MG63 (cell line): ENCODE results near the gene PEAK1. TPM values are rescaled to one million over a fixed set of nuclear protein-coding genes. Genes with fewer than 3 reads are reported as not detected.
"Not testable (repeated sequence)": the region's sequence is repeated elsewhere in the genome, so short reads cannot be mapped to it uniquely, and the experiment has no call there.

ENCODE experiments used
- DNase-seq: peaks from one replicate; pipeline ENCODE4 v3.0.0-alpha.2; 2020
- H3K27me3 ChIP-seq: fragments of 250-450 bp; sonication (Bioruptor Pico); 2 replicates; pipeline ENCODE4 v1.5.1; 2020; ENCODE audit warnings: mild to moderate bottlenecking, moderate library complexity
- H3K36me3 ChIP-seq: fragments of 250-450 bp; sonication (Bioruptor Pico); 2 replicates; pipeline ENCODE4 v1.5.1; 2020; ENCODE audit warnings: mild to moderate bottlenecking, moderate library complexity
- H3K4me3 ChIP-seq: fragments of 250-450 bp; sonication (Bioruptor Pico); 2 replicates; pipeline ENCODE4 v1.5.1; 2020; ENCODE audit warnings: mild to moderate bottlenecking, moderate library complexity
- H3K9me3 ChIP-seq: fragments of 250-450 bp; sonication (Bioruptor Pico); 2 replicates; pipeline ENCODE4 v1.5.1; 2020; ENCODE audit warnings: mild to moderate bottlenecking, moderate library complexity
- total RNA-seq: library from RNA; depleted of rRNA; stranded (reverse); fragments of >200 nt; shearing (Covaris generic); gene quantifications from 2 replicates; pipeline ENCODE4 v1.2.3, GENCODE V29; 2014; ENCODE audit warnings: low replicate concordance

The PEAK1 gene
- total RNA-seq, 1 experiment from 2014 or later: 22.3 TPM

GRCh38 chr15:77195586-77195985 is 224.3 kb downstream of the PEAK1 start:
- peaks cover 13% of the 10 kb centered on the region for H3K36me3 ChIP-seq
- no peaks in the 10 kb centered on the region for H3K27me3 ChIP-seq
- no peak overlapping the region for H3K4me3 ChIP-seq
- H3K9me3 ChIP-seq: 0 out of 2 replicates have a peak, but pooled peaks cover 5% of the 10 kb centered on the region
- no peak for DNase-seq

GRCh38 chr15:77192451-77192850 is 227.5 kb downstream of the PEAK1 start:
- no peak for DNase-seq
- Histone ChIP-seq H3K9me3 (no peaks in the 10 kb centered on the region), H3K4me3 (no peak overlapping the region), H3K36me3 (no peaks in the 10 kb centered on the region; the same call in 1 of the 2 replicates), H3K27me3 (no peaks in the 10 kb centered on the region)

GRCh38 chr15:77191230-77191834 is 228.6 kb downstream of the PEAK1 start:
- Histone ChIP-seq H3K27me3 (no peaks in the 10 kb centered on the region), H3K36me3 (no peaks in the 10 kb centered on the region; the same call in 1 of the 2 replicates)

GRCh38 chr15:77187751-77188464 is 232.0 kb downstream of the PEAK1 start:
- Histone ChIP-seq H3K36me3 (no peaks in the 10 kb centered on the region), H3K9me3 (no peaks in the 10 kb centered on the region), H3K4me3 (no peak overlapping the region), H3K27me3 (no peaks in the 10 kb centered on the region)
- no peak for DNase-seq

More at GRCh38 chr15:77191230-77191834, 228.6 kb downstream of the PEAK1 start:
- DNase-seq: no peak
- Histone ChIP-seq H3K4me3 (no peak overlapping the region), H3K9me3 (no peaks in the 10 kb centered on the region)

- Histone ChIP-seq H3K36me3 (no peaks in the 10 kb centered on the region; the same call in none of the 2 replicates), H3K9me3 (no peaks in the 10 kb centered on the region), H3K27me3 (no peaks in the 10 kb centered on the region), H3K4me3 (no peak overlapping the region)
- no peak for DNase-seq
These were observed 233.3 kb downstream of the PEAK1 start for GRCh38 chr15:77186594-77187011.

GRCh38 chr15:77185242-77185785 is 234.6 kb downstream of the PEAK1 start:
- Histone ChIP-seq H3K9me3 (no peaks in the 10 kb centered on the region), H3K27me3 (no peaks in the 10 kb centered on the region), H3K36me3 (peaks cover 5% of the 10 kb centered on the region), H3K4me3 (no peak overlapping the region)
- DNase-seq: no peak

GRCh38 chr15:77184352-77184751 is 235.6 kb downstream of the PEAK1 start:
- not testable (repeated sequence) for DNase-seq, H3K27me3 ChIP-seq, H3K9me3 ChIP-seq, H3K4me3 ChIP-seq
- peaks cover 12% of the 10 kb centered on the region for H3K36me3 ChIP-seq

- Histone ChIP-seq H3K36me3 (peaks cover 17% of the 10 kb centered on the region), H3K9me3 (no peaks in the 10 kb centered on the region), H3K4me3 (no peak overlapping the region), H3K27me3 (no peaks in the 10 kb centered on the region)
- DNase-seq: no peak
These were observed 236.8 kb downstream of the PEAK1 start for GRCh38 chr15:77183066-77183465.

- Histone ChIP-seq H3K27me3 (no peaks in the 10 kb centered on the region), H3K9me3 (no peaks in the 10 kb centered on the region), H3K36me3 (peaks cover 19% of the 10 kb centered on the region), H3K4me3 (no peak overlapping the region)
- DNase-seq: no peak
These were observed 238.4 kb downstream of the PEAK1 start for GRCh38 chr15:77181305-77182074.

- Histone ChIP-seq H3K9me3 (no peaks in the 10 kb centered on the region), H3K4me3 (no peak overlapping the region), H3K36me3 (peaks cover 22% of the 10 kb centered on the region), H3K27me3 (no peaks in the 10 kb centered on the region)
- DNase-seq: no peak
These were observed 239.1 kb downstream of the PEAK1 start for GRCh38 chr15:77180757-77181156.

GRCh38 chr15:77180270-77180669 is 239.6 kb downstream of the PEAK1 start:
- no peaks in the 10 kb centered on the region for H3K9me3 ChIP-seq
- DNase-seq: no peak
- H3K36me3 ChIP-seq: peaks cover 22% of the 10 kb centered on the region
- H3K4me3 ChIP-seq: no peak overlapping the region
- no peaks in the 10 kb centered on the region for H3K27me3 ChIP-seq

GRCh38 chr15:77179541-77179998 is 240.3 kb downstream of the PEAK1 start:
- DNase-seq: no peak
- Histone ChIP-seq H3K4me3 (no peak overlapping the region), H3K9me3 (no peaks in the 10 kb centered on the region), H3K36me3 (peaks cover 22% of the 10 kb centered on the region), H3K27me3 (no peaks in the 10 kb centered on the region)

GRCh38 chr15:77178411-77178810 is 241.5 kb downstream of the PEAK1 start:
- H3K36me3 ChIP-seq: peaks cover 22% of the 10 kb centered on the region
- H3K9me3 ChIP-seq: 0 out of 2 replicates have a peak, but pooled peaks cover 2% of the 10 kb centered on the region
- H3K27me3 ChIP-seq: no peaks in the 10 kb centered on the region
- DNase-seq: no peak
- H3K4me3 ChIP-seq: no peak overlapping the region

- not testable (repeated sequence) for H3K4me3 ChIP-seq, H3K27me3 ChIP-seq, DNase-seq, H3K9me3 ChIP-seq
- H3K36me3 ChIP-seq: peaks cover 22% of the 10 kb centered on the region
These were observed 243.8 kb downstream of the PEAK1 start for GRCh38 chr15:77176148-77176547.

GRCh38 chr15:77173487-77173886 is 246.4 kb downstream of the PEAK1 start:
- DNase-seq: no peak
- Histone ChIP-seq H3K9me3 (0 out of 2 replicates have a peak, but pooled peaks cover 2% of the 10 kb centered on the region), H3K36me3 (peaks cover 8% of the 10 kb centered on the region), H3K27me3 (no peaks in the 10 kb centered on the region), H3K4me3 (no peak overlapping the region)

- Histone ChIP-seq H3K4me3 (no peak overlapping the region), H3K9me3 (0 out of 2 replicates have a peak, but pooled peaks cover 2% of the 10 kb centered on the region), H3K27me3 (no peaks in the 10 kb centered on the region), H3K36me3 (peaks cover 4% of the 10 kb centered on the region)
- DNase-seq: no peak
These were observed 248.5 kb downstream of the PEAK1 start for GRCh38 chr15:77171221-77171967.
